Activated CD4-positive, alpha-beta T cell treated with anti-CD3 and anti-CD28 coated beads for 48 hours (primary cell): ENCODE results near the gene MLLT10.

Experiments
- DNase-seq: peaks from one replicate; pipeline ENCODE4 v3.0.0-alpha.2; 2020

Gene MLLT10

DNA sequence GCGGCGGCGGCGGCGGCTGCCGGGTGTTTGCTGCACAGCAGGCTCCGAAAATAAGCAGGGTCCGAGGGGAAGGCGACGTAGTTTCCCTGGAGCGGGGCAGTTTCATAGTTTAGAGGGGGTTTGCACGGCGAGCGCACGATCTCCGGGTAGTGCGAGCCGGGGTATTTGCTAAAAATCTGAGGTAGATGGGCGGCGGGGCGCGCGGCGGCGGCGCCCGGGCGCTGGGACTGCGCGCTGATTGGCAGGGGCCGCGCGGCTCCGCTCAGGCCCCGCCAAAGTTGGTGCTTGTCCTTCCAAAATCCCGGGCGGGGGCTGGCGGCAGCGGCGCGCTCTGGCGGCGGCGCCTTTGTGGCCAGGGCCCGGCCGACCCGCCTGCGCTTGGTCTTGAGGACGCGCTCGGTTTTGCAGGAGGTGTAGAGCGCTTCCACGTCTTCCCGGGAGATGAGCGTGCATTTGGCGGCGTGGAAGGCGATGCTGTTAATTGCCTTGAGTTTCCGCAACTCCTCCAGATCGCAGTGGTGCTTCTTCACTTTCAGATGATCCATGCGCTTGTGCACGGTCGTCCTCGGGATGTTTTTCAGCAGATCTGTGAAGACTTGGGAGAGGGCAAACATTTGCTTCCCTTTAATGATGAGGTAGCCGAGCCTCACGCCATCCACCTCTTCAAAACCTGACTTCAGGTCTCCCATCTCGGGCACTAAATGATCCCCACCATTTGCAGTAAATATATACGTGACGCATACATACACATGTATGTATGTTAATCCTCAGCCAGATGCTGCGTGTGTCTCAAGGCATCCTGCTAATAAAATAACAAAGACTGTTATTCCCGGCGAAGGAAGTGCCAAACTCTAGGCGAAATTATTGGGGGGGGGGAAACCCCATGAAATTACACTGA, 16.6 kb upstream of the MLLT10 start:
- DNase-seq, result peak; percentile 31

DNA sequence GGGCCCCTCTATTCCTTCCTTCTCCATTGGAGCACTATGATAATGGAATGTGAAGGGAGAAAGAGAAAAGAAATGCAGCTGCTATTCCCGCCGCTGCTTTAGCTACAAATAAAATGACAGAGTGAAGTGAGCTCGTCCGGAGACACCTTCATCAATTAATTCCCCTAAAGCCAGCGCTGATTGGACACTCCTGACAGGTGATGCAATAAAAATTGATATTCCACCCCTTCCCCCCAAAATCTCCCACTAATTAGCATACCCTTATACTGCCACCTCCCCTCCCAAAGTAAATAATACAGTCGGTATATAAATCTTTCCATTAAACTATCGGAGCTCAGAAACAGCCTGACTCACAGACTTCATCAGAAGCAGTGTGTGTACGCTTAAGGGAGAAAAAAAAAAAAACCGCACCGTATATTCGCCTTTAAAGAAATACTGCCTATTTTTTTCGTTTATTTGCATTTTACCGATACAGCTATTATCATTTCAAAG, 15.8 kb upstream of the MLLT10 start:
- DNase-seq, result no peak

DNA sequence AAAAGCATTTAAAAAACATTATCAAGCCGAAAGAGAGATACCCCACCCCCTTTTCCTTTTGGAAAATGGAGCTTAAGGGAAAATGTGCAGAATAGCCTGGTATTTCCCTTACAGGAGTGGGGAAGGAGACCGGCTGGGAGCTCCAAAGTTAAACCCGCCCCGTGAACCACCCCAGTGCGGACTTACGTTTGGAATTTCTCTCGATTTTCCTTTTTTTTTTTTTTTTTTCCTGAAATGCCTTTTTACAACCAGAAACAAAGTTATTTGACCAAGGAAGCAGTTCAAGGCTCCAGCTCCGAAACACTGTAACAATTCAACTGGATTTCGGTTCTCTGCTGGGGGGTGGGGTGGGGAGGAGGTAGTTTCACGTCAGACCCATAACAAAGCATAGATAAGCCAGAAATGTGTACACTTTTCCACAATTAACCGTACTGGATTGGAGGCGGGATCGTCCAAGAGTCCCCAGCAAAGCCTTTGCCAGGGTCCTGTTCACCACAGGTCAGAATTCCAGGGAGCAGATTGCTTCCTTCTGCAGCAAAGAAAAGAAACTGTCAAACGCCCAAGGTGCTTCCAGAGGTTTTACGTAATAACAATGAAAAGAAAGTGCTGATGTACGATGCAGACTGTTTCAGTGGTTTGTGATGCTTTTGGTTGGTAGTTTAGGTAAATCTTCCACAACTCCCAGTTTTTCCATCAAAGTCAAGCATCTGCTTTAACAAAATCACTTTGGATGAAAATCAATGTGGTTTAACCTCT, 15.2 kb upstream of the MLLT10 start:
- no peak for DNase-seq

GRCh38 chr10:21519397-21519933, 14.6 kb upstream of the MLLT10 start:
- DNase-seq, result no peak

- DNase-seq, result no peak
Observed at GRCh38 chr10:21519941-21520436, 14.0 kb upstream of the MLLT10 start.

DNA sequence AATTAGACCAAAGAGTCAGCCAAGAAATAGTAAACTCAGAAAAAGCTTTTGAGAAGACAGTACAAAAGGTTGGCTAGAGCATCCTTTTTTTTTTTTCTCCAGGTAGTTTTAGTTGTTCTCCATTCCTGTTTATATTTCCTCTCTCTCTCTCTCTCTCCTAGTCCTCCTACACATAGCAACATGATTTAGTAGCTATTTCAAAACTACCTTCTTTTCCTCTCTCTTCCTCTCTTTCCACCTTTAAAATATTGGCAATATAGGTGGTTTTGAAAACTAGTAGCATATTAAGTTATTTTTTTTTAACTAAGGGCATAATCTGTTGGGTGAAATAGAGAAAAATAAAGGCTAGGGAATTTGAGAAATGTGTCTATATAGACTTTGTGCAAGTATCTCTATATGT, 13.5 kb upstream of the MLLT10 start:
- no peak for DNase-seq

DNA sequence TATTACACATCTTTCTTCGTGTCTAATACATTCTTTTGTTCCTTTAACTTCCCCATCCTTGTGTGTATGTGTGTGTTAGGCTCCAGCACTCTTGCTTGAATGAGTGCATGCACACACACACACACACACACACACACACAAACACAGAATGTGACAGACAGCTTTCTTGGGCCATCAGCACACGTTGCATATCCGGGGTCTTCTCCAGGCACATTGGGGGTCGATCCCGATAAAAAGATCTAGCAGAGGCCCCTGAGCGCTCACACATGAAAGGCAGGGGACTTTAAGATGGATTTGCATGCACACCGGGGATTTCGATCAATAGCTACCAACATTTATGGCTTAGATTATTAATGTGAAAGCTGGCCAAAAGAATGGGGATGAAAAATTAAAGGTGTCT, 13.1 kb upstream of the MLLT10 start:
- no peak for DNase-seq

DNA sequence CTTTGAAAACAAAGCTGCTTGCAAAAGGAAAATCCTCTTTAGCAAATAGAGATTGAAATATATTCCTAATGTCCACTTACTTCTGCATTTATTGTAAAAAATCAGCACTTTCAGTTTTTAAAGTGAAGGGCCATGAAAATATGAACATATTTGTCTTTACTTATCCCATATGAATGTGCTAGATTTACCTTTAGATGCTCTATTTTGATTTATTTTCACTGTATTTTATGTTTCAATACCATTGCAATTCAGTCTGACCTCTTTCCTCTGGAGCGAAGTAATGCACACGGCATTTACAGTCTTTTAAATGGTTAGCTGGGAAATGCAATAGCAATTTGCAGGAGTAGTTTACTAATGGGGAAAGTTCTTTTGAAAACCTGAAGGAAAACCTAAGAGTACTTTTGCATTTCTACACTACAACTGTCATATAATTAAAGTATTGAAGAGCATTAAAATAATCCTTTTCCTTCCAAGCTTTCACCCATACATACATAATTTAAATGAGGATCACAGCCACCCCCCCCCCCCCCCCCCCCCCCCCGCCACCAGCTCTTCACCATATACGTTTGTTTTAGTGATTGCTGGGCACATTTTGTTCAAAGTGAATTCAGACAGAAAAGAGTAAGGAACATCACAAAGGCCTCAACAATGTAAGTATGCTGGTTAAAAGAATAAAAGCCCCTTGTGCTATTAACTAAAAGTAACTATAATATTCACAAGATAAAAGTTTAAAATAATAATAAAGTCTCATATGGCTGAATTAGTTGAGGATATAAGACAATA, 12.1 kb upstream of the MLLT10 start:
- no peak for DNase-seq

GRCh38 chr10:21522631-21523406, 11.2 kb upstream of the MLLT10 start:
- no peak for DNase-seq

DNA sequence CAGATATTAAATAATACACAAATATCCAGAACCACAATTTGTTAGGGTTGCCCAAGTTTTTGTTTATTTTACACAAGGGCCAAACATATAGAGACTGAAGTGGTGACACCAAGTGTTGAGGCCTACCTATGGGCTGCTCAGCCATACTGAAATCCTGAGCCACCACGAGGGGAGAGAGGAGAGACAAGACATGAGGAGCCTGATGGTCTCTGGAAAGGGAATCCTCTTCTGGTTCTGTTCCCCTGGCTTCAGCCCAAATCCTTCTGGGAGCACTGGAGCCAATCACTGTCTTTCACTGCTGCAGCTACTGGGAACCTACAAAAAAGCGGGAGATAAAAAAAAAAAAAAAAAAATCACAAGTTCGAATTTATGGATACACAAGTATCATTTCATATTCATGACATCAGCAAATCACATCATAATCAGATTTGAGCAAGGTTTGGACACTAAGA, 10.4 kb upstream of the MLLT10 start:
- DNase-seq, result no peak

DNA sequence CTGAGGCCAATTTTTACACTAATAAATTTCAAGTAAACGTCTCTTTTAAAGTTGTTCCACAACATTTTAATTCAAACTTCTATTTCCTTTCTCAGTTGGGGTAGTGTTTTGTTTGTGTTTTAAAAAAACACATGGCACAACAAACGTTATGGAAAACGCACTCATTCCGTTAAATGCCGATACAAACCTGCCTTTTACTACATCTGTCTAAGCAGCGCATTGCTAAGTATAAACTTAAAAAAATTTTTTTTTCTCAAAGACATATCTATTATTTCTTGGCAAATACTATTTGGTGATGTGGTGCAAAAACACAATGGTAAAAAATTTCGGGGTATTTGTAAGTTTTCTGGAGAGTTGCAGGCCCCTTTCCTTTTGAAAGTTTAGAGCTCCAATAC, 9.9 kb upstream of the MLLT10 start:
- no peak for DNase-seq

DNA sequence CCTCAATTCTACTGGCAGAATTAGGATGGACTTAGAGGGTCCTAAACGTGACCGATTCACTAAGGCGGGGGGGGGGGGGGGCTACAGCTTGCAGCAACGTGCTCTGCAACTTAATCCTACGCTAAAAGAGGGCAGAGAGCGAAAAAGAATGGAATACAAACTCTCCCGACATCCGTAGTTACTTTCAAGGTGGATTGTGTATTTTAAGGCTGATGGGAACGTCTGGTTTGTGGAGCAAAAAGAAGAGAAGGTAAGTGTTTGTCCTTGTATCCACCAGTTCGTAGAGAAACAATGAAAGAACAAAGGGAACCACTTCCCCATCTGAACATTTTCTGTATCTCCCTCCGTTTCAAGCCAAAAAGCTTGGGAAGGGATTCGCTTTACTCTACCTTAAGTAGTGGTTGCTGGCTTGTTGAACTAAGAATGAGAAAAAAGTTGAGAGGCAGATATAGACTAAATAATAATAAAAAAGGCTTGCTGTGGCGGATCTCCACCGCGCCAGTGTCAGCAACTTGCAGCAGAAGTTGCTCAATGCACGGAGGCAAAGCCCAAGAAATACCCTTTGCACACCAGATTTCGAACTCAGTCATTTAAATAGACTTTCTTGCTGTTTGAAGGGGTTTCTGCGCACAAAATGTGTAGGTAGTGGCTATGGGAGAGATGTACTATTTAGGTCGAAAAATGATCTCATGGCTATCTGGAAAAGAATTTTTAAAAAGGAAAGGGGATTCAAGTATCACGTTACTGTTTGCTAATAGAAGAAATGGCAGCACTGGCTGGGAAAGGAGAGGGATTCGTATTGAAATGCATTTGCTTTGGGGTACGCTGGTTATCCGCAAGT, 9.3 kb upstream of the MLLT10 start:
- no peak for DNase-seq

GRCh38 chr10:21525367-21526187, 8.5 kb upstream of the MLLT10 start, which contains the start of gene SKIDA1:
TSS of gene SKIDA1 (minus strand) at chr10:21525682. CDS start at chr10:21517822, 7,860 bp downstream.
- DNase-seq, result peak; percentile 77

DNA sequence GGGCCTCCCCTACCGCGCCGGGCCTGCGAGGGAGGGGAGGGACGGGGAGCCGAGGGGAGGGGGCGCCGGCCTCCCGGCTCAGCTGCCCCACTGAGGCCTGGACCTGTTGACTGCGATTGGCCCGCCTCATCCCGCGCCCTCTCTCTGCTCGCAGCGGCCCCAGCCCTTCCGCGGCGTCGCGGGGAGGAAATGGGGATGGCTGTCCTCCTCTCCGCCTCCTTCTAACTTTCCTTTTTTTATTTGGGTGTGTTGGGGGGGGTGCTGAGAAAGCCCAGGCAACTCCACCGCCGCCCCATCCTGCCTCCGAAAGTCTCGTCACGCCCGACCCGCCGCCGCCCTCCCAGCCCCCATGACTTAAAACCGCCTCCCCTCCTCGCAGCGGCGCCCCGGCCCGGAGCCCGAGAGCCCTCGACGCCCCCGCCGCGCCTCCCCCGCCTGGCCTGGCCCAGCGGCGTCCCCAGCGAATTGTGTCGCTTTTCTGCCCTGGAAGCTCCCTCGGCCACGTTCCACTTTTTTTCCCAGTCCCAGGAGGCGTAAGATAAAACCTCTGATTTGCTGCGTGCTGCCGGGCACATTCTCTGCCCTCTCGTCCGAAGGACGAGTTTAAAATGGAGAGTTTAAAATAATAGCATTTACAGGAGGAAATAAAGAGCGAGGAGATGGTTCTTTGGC, 7.7 kb upstream of the MLLT10 start:
- DNase-seq, result peak; percentile 66

- DNase-seq, result peak; percentile 53
Observed at GRCh38 chr10:21526860-21527597, 7.0 kb upstream of the MLLT10 start.

DNA sequence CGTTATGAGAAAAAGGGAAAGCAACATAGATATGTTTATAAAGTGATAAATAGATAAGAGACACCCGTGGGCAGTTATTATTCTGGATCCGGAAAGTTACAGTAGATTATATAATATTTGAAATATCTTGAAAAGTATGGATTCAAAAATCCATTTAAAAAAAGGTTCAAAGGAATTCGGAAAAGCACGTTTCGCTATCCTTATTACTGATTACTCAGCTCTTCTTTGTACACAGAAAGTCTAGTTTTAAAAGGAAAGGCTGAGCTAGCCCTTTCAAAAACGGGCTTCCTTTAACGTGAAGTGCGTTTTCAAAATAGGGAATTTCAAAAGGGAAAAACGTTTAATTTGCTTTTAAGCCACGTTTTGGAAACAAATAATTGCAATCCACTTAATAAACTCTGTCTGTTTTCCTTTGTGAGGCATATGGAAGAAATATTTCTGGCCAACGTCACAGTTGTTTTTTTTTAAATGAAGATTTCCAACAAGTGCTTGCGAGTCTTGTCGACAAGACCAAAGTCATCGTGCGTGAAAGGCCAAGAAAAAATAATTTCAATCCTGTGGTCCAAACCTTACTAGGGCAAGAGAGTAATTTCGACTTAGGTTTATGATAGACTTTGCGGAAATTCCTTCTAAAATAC, 6.3 kb upstream of the MLLT10 start:
- no peak for DNase-seq

DNA sequence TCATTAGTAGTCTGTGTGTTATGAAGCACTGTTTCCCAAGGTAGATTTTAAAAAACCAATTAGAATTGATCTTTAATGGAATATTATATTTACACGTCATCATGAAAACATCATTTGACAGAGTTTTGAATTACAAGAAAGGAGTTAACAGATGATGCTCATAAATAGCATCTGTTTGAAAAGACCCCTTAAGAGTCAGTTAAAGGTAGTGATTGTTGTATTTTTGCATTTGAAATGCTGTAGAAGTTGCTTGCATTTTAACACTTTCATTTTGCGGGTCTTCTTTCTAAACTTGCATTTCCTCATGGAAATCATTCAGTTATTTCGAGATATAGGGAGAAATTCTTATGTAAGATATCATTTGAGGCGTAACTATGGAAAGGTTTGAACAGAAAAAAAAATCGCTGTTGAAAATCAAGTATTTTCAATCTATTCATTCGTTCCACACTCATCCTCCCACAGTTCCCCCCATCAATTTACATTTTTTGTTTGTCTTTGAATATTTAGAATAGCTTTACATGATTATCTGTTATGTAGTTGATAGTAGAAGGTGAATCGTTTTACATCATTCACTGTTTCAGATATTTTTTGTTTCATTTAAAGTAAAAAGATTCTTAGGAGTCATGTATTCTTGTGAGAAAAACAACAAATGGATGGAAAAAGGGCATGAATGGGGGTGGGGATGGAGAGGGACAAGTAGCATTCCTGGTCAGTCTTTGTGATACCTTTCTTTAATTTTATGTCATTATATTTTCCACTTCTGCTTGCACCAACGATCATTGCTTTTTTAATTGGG, 5.6 kb upstream of the MLLT10 start:
- DNase-seq, result no peak
